ACC112 (cell line): ENCODE data around the gene RFLNA.

ENCODE experiments used
- H2AFZ ChIP-seq: fragments of 200-600 bp; sonication (generic); one replicate; pipeline ENCODE4 v1.6.0; 2017; ENCODE audit warnings: antibody characterized with exemption, low read length; ENCODE audit not compliant: unreplicated experiment
- H3K27ac ChIP-seq: fragments of 200-600 bp; sonication (generic); 2 replicates; pipeline ENCODE4 v1.5.1; 2014; ENCODE audit warnings: low read depth, mild to moderate bottlenecking, antibody characterized with exemption, low read length, moderate library complexity
- H3K27me3 ChIP-seq: fragments of 200-600 bp; sonication (generic); 2 replicates; pipeline ENCODE4 v1.6.1; 2014; ENCODE audit warnings: mild to moderate bottlenecking, antibody characterized with exemption, low read length, moderate library complexity, mixed read lengths; ENCODE audit not compliant: insufficient read depth
- H3K36me3 ChIP-seq: fragments of 200-600 bp; sonication (generic); 2 replicates; pipeline ENCODE4 v1.6.1; 2016; ENCODE audit warnings: mild to moderate bottlenecking, antibody characterized with exemption, low read length, moderate library complexity, mixed read lengths; ENCODE audit not compliant: insufficient read depth
- H3K4me1 ChIP-seq: fragments of 200-600 bp; sonication (generic); one replicate; pipeline ENCODE4 v1.6.1; 2016; ENCODE audit warnings: low read length, mixed read lengths; ENCODE audit not compliant: insufficient read depth, unreplicated experiment, control insufficient read depth
- H3K4me3 ChIP-seq: fragments of 200-600 bp; sonication (generic); 2 replicates; pipeline ENCODE4 v1.5.1; 2014; ENCODE audit warnings: mild to moderate bottlenecking, low read depth, low read length
- H3K79me2 ChIP-seq: fragments of 200-600 bp; sonication (generic); one replicate; pipeline ENCODE4 v1.6.0; 2016; ENCODE audit warnings: low read length; ENCODE audit not compliant: control insufficient read depth, unreplicated experiment, insufficient read depth

The RFLNA gene

GRCh38 chr12:124361074-124361970 lies 66.4 kb downstream of the RFLNA start:
- Histone ChIP-seq H3K4me1 (peaks cover 3% of the 10 kb centered on the region), H2AFZ (no peak overlapping the region), H3K27ac (no peak overlapping the region), H3K79me2 (peaks cover 38% of the 10 kb centered on the region), H3K27me3 (no peaks in the 10 kb centered on the region), H3K36me3 (peaks cover 11% of the 10 kb centered on the region; the same call in 1 of the 2 replicates), H3K4me3 (no peak overlapping the region)

- Histone ChIP-seq H3K36me3 (peaks cover 9% of the 10 kb centered on the region), H3K4me3 (no peak overlapping the region)
Measured at GRCh38 chr12:124361996-124362395, 67.1 kb downstream of the RFLNA start.

DNA sequence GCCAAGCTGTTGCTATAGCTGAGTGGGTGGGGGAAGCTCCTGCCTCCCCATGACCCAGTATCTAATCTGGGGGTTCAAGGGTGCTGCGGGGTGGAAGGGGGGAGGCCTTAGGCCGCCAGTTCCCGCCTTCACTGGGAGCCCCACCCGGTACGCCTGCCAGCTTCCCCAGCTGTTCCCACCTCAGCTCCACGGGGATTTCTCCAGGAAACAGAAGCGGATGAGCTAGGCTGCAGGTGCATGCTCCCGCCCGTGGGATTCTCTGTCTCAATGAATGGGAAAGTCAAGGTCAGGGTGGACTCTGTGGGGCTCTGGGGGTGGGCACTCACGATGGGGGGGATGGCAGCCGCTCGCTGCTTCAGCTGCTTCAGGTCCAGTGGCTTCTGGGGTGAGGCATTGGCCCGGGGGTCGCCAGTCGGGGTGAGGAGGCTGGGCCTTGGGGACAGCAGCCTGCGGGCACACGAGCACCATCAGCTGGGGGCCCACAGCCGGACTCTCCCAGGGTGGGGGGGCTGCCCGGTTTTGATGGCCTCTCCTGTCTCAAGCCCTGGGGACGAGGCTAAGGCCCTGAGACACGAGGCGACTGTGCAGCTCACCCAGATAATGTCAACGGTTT lies 68.6 kb downstream of the RFLNA start:
- Histone ChIP-seq H3K4me3 (no peak overlapping the region), H3K27me3 (no peaks in the 10 kb centered on the region), H3K36me3 (peaks cover 5% of the 10 kb centered on the region), H2AFZ (no peak overlapping the region), H3K79me2 (peaks cover 49% of the 10 kb centered on the region), H3K4me1 (peaks cover 13% of the 10 kb centered on the region), H3K27ac (no peak overlapping the region)

More at GRCh38 chr12:124361996-124362395, 67.1 kb downstream of the RFLNA start:
- Histone ChIP-seq H3K4me1 (peaks cover 4% of the 10 kb centered on the region), H2AFZ (no peak overlapping the region), H3K27me3 (no peaks in the 10 kb centered on the region), H3K79me2 (peaks cover 43% of the 10 kb centered on the region), H3K27ac (no peak overlapping the region)

GRCh38 chr12:124364543-124364942 lies 69.7 kb downstream of the RFLNA start:
- H3K4me3 ChIP-seq = no peak overlapping the region
- H3K27me3 ChIP-seq = no peaks in the 10 kb centered on the region
- peaks cover 53% of the 10 kb centered on the region for H3K79me2 ChIP-seq
- no peak overlapping the region for H2AFZ ChIP-seq
- peaks cover 5% of the 10 kb centered on the region for H3K36me3 ChIP-seq
- H3K4me1 ChIP-seq = peaks cover 21% of the 10 kb centered on the region
- H3K27ac ChIP-seq = no peak overlapping the region
